Right forelimb (tissue), 1 donor: ENCODE data around the gene DMWD.
A peak's percentile ranks its signal among the peaks of the same experiment; 100 is the strongest.
"Not testable (repeated sequence)": the region's sequence is repeated elsewhere in the genome, so short reads cannot be mapped to it uniquely, and the experiment has no call there.

Experiments
- DNase-seq: peaks from one replicate; pipeline ENCODE4 v3.0.0-alpha.2; 2018

DMWD gene

GRCh38 chr19:45768984-45769782 is 23.5 kb downstream of the DMWD start, which contains the start of gene SIX5:
SIX5 (minus strand) TSS chr19:45769252; CDS start chr19:45768844, 408 bp downstream.
- DNase-seq: peak; percentile 100

GRCh38 chr19:45768655-45768983 is 24.0 kb downstream of the DMWD start:
- DNase-seq: no peak

DNA sequence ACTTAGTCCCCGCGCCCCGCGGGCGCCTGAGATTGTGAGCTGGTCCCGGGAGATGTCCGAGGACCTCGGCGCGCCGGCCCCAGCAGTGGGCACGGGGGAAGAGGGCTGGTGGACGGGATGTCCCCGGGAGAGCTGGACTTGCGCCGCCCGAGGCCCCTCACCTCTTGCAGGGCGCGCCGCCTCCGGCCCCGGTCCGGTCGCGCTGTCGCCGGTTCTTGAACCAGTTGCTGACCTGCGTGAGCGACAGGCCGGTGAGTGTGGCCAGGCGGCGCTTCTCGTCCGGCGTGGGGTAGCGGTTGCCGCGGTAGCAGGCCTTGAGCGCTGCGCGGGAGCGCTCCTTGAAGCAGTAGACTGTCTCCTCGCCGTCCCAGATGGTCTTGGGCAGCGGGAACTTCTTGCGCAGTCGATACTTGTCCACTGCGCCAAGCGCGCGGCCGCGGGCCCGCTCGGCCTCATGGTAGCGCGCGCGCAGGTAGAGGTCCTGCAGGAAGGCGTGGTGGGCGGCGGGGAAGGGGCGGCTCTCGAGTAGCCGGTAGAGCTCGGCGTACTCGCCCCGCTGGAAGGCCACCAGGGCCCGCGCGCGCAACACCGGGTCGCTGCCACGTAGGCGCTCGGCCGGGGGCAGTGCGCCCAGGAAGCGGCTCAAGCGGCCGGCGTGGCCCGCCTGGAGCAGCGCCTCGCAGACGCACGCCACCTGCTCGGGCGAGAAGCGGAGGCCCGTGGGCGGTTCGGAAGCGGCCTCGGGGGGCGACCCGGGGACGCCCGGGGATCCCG is 24.6 kb downstream of the DMWD start:
- peak; percentile 80 for DNase-seq

GRCh38 chr19:45767410-45767880 is 25.2 kb downstream of the DMWD start:
- DNase-seq: peak; percentile 85

DNA sequence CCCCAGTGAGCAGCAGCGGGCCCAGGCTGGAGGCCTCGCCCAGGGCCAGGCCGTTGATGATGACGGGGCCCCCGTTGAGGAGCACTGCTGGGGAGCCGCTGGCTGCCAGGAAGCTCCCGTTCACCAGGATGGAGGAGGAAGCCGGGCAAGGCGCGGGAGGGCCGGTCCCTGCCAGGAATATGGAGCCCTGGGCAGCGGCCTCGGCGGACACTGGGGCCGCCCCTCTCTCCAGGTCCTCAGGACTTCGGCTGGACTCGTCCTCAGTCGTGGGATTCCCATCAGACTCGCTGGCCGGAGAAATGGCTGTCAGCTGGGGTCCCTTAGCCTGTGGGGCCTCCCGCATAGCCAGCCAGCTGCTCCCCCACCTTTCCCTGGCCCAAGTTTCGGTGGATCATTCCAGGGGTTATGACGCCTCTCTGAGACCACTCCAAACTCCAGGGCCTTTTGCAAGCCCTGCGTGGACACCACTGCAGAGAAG is 25.7 kb downstream of the DMWD start:
- DNase-seq: no peak

DNA sequence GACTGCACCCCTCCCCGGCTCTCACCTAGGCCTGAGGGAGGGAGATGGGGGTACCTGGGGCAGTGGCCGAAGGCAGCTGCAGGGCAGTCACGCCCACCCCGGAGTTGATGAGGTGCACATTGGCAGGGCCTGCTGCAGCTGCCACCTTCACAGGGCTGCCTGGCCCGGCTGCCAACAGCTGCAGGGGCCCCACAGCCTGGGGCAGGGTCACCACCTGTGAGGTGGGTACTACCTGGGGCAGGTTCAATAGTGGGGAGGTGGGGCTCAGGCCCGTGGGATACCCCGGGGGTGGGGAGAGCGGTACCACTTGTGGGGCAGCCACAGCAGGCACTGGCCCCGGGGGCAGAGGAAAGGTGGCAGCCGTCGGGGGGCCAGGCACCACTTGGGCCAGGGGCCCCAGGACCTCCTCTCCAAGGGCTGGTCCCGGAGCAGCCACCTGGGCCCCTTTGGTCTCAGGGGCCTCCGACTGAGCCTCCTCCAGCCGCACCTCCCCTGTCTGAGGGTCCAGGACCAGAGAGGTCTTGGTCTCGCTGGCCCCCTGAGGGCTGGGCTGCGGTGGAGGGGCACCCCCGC is 26.3 kb downstream of the DMWD start:
- no peak for DNase-seq

- no peak for DNase-seq
These were observed 26.8 kb downstream of the DMWD start for GRCh38 chr19:45765702-45766295.

DNA sequence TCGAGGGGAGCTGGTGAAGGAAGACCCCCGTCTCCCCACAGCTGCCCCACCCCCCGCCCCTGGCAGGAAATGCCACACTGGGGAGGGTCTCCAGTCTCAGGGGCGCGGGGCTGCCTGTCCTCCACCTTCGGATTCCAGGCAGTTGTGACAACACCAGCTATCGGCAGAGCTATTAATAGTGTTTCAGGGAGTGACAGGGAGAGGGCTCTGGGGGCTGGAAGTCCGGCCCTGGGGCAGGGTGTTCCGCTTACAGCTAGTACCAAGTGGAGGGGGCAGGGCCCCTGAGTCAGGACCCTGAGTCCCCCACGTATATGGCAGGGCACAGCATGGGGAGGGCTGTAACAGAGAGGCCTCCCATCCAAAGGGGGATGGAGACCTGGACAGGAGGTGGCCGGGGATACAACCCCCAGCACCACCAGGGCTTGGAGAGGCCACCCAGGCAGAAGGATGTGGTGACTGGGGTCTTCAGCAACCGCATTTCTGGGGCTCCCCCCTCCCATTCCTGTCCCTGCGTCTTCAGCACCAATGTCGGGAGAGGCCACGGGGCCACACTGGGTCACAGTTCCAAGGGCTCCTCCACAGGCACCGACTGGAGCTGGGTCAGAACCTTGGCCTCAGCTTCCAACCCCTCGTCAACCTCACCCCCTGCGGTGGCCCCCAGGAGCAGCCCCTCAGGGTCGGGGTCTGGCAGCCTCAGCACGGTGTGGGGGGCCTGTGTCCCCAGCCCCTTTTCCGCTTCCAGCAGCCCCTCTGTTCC is 27.5 kb downstream of the DMWD start:
- DNase-seq: no peak

DNA sequence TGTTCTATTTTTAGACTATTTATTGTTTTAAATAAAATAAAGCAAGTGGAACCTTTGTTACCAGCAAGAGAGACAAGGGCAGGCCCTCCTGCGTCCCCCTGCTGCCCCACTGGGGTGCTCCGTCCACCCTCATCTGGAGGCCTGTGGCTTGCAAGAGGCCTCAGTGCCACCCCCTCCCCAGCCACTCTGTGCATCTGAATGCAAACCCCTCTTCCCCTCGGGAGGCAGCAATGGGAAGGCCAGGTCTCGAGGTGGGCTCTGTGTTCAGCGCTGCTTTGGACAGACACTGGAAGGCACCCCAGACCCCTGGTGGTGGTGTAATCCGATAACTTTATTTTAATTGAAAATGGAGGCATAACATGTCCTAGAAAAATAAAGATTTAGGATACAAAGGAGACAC is 28.2 kb downstream of the DMWD start:
- DNase-seq: no peak

GRCh38 chr19:45763691-45764294 is 28.9 kb downstream of the DMWD start:
- no peak for DNase-seq

DNA sequence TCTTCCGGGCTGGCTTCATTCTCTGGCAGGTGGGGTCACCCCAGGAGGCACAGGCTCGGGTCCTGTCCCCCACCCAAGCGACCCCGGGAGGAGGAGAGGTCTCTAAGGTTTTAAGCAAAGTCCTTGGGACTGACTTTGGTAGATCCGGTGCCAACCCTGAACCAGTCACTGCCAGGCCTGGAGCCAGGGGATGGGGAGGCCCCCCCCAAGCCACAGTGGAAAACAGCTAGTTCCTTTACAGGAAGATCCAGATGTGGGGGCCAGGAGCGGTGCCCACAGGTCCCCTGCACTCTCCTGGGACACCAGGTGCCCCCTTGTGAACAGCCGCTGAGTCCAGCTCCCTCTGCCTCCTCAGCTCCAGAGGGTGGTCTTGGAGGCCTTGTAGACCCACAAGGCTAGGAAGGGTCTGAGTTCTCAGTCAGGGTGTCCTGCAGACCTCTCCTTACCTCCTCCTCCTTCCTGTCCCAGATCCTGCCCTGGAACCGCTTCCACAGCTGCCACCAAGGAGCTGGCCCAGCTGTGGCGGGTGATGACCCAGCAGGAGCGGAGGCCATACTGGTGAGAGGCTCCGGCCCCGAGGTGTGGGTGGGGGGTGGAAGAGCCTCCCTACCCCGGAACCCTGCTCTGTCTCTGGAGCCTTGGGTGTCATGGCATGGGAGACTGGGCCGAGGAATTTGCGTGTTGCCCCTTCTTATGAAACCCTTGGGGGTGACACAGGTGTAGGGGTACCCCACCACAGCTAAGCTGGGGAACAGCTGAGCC is 29.6 kb downstream of the DMWD start:
- DNase-seq: no peak

DNA sequence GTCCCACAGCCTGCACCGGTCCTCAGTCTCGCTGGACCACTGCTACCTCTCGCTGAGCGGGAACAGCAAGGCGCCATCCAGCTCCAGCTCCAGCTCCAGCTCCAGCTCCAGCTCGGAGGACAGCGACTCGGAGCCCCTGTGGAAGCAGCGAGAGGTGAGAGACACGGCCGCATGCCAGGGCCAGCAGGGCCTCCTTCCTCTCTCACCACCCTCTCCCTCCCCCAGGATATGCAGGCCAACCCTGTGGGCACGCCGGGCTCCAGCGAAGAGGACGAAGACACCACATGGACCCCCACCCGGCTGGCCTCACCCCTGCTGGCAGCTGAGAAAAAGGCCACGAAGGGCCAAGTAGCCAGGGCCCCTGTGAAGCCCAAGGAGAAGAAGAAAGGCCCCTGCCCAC is 30.9 kb downstream of the DMWD start:
- DNase-seq: no peak

GRCh38 chr19:45758921-45759320 is 33.7 kb downstream of the DMWD start:
- no peak for DNase-seq

DNA sequence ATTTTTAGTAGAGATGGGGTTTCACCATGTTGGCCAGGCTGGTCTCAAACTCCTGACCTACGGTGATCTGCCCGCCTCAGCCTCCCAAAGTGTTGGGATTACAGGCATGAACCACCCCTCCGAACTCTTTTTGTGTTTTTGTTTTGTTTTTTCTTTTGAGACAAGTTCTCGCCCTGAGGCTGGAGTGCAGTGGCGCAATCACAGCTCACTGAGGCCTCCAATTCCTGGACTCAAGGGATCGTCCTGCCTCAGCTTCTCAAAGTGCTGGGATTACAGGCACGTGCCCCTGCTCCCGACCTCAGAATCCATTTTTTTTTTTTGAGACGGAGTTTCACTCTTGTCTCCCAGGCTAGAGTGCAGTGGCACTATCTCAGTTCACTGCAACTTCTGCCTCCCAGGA is 35.0 kb downstream of the DMWD start:
- DNase-seq: no peak

- no peak for DNase-seq
These were observed 38.3 kb downstream of the DMWD start for GRCh38 chr19:45754323-45754722.

- DNase-seq: no peak
These were observed 39.1 kb downstream of the DMWD start for GRCh38 chr19:45753548-45753947.

- no peak for DNase-seq
These were observed 40.0 kb downstream of the DMWD start for GRCh38 chr19:45752639-45753038.

- not testable (repeated sequence) for DNase-seq
These were observed 41.2 kb downstream of the DMWD start for GRCh38 chr19:45751483-45751882.

GRCh38 chr19:45747513-45747912 is 45.1 kb downstream of the DMWD start:
- no peak for DNase-seq

- no peak for DNase-seq
These were observed 45.8 kb downstream of the DMWD start for GRCh38 chr19:45746866-45747265.

- no peak for DNase-seq
These were observed 47.0 kb downstream of the DMWD start for GRCh38 chr19:45745606-45746005.
